ENCODE measurements around the gene IMMP2L.

Gene IMMP2L

GRCh38 chr7:110645060-110645459 lies 917.2 kb downstream of the IMMP2L start:
- DNase-seq (ENCODE audit: extremely low read depth, low read depth) = no peak
- no peak for TF ChIP-seq CTCF (IDR thresholded peaks at IDR 0.05; ENCODE audit: low read depth, low read length)

- no peak for DNase-seq (ENCODE audit: extremely low read depth, low read depth)
- TF ChIP-seq CTCF (IDR thresholded peaks at IDR 0.05; ENCODE audit: low read depth, low read length) = no peak
Measured at GRCh38 chr7:110637252-110637651, 925.0 kb downstream of the IMMP2L start.

- no peak for DNase-seq (ENCODE audit: extremely low read depth, low read depth)
- no peak for TF ChIP-seq CTCF (IDR thresholded peaks at IDR 0.05; ENCODE audit: low read depth, low read length)
Measured at GRCh38 chr7:110633313-110633712, 929.0 kb downstream of the IMMP2L start.

GRCh38 chr7:110626414-110626813 lies 935.9 kb downstream of the IMMP2L start:
- no peak for TF ChIP-seq CTCF (IDR thresholded peaks at IDR 0.05; ENCODE audit: low read depth, low read length)
- no peak for DNase-seq (ENCODE audit: extremely low read depth, low read depth)

- no peak for TF ChIP-seq CTCF (IDR thresholded peaks at IDR 0.05; ENCODE audit: low read depth, low read length)
Measured at GRCh38 chr7:110625294-110625693, 937.0 kb downstream of the IMMP2L start.

GRCh38 chr7:110623436-110623835 lies 938.9 kb downstream of the IMMP2L start:
- TF ChIP-seq CTCF (IDR thresholded peaks at IDR 0.05; ENCODE audit: low read depth, low read length) = no peak
- no peak for DNase-seq (ENCODE audit: extremely low read depth, low read depth)

More at GRCh38 chr7:110625294-110625693, 937.0 kb downstream of the IMMP2L start:
- DNase-seq (ENCODE audit: extremely low read depth, low read depth) = no peak

- DNase-seq (ENCODE audit: extremely low read depth, low read depth) = no peak
- TF ChIP-seq CTCF (IDR thresholded peaks at IDR 0.05; ENCODE audit: low read depth, low read length) = no peak
Measured at GRCh38 chr7:110621289-110621688, 941.0 kb downstream of the IMMP2L start.
